Measurements from ENCODE around the gene ST3GAL4.

ST3GAL4 gene

DNA sequence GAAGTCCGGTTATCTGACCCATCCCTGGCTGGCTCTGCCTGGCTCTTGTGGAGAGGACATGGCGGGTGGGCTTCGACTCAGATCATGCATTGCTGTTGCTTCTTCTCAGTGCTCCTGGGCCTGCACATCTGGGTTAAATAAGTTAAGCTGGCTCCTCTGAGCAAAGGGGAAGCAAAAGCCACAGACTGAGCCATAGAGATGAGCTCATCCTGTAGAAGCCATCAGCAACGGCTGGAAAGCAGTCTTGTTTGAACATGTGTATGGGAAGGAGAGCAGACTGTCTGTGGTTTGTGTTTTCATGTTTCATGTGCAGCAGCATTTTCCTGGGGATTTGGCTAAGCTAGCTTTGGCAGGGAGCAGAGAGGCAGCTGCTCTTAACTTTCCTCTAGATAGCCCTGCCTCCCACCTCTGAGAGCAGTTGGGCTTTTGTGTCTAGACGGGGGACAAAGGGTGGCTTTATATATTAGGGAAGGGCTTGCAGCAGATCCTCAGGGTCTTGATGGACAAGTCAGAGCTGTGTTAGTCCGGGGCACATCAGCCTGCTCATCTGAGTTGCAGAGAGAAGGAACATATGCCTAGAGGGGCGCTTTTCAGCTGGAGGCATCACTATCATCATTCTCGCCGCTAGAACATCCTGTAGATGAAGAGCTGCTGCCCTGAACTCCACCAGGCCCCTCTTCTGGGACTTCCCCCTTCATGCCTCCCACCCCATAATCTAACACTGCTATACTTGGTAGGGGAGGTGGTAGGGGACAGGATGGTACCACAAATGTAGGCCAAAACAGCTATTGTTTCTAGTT, 36.7 kb upstream of the ST3GAL4 start:
- Mint-ChIP-seq H3K27me3 (no peaks in the 10 kb centered on the region), H3K9me3 (no peaks in the 10 kb centered on the region), H3K27ac (peak overlapping the region; percentile 91 to 94), H3K36me3 (ENCODE audit: insufficient read depth) (peaks cover 21% of the 10 kb centered on the region), H3K4me1 (ENCODE audit: low read depth in 2 of 2) (peaks cover 24 to 44% of the 10 kb centered on the region in 2 donors), H3K4me3 (peak overlapping the region; percentile 63 to 70)
- DNase-seq (peak in 1 of 3 experiments; percentile 21), ATAC-seq (replicated peaks) (peak; percentile 86)

DNA sequence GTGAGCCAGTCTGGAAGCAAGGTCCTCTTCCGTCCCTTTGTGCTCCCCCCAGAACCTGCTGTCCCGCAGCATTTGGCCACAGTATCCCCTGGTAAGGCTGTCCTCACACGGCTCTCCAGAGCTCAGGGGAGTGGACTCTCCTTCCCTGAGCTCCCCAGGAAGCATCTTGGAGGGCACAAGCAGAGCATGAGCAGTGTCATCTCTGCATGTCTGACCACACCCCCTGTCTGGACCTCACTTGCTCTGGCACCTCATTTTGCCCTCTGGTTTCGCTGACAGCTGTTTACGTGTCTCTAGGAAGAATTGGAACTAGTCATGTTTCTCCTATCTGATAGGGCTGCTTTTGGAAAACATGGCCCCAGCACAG, 36.1 kb upstream of the ST3GAL4 start:
- Mint-ChIP-seq H3K27ac (peak overlapping the region; percentile 91 to 94), H3K9me3 (no peaks in the 10 kb centered on the region), H3K27me3 (no peaks in the 10 kb centered on the region), H3K4me1 (ENCODE audit: low read depth in 2 of 2) (peaks cover 24 to 40% of the 10 kb centered on the region in 2 donors), H3K4me3 (peak overlapping the region in 1 of 2 donors; percentile 70), H3K36me3 (ENCODE audit: insufficient read depth) (peaks cover 21% of the 10 kb centered on the region)
- DNase-seq (no peak), ATAC-seq (replicated peaks) (no peak)

DNA sequence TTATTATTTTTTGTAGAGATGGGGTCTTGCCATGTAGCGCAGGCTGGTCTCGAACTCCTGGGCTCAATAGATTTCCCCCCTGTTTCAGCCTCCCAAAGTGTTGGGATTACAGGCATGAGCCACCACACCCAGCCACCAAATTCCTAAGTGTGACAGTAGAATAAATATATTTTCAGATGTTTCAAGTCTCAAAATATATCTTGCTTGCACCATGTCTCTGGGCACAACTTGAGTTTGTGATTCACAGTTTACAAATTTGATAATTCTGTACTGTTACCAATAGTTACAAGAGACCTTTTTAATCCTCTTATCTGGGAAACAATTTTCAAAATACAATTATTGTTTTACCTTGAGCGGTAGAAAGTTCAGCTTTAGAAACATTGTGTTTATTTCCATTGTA, 32.5 kb upstream of the ST3GAL4 start:
- no peak overlapping the region for H3K4me3 Mint-ChIP-seq
- DNase-seq (no peak), ATAC-seq (replicated peaks) (no peak)
- no peak overlapping the region for H3K27ac Mint-ChIP-seq
- H3K9me3 Mint-ChIP-seq = no peaks in the 10 kb centered on the region
- peaks cover 10% of the 10 kb centered on the region for H3K36me3 Mint-ChIP-seq (ENCODE audit: insufficient read depth)
- no peaks in the 10 kb centered on the region for H3K27me3 Mint-ChIP-seq
- H3K4me1 Mint-ChIP-seq (ENCODE audit: low read depth in 2 of 2) = peaks cover 21 to 41% of the 10 kb centered on the region in 2 donors

DNA sequence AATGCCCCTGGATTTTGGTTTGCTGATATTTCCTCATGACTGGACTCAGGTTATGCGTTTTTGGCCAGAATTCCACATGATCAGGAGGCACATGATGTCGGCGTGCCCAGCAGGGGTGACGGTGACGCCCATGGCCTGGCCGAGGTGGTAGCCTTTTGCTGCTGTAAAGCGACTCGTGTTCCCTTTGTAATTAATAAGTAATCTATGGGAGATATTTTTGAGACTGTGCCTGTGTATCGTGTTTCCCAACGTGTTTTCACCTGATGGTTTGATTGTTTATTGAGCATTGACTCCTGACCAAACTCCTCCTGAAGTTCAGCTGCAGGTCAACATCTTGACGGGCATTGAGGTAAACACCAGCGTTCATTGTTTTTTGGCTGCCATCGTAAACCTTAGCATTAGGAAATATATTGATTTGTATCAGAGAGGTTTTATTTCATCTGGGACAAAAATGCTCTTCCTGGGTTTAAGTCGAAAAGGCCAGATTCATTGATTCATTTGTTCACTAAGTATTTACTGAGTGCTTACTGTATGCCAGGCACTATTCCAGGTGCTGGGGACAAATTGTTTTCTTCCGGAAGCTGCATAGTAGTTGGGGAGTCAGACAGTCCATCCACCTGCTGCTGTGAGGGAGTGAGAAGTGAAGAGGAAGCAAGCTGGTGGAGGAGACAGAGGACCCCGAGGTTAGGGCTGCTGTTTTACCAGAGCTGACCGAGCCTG, 28.0 kb upstream of the ST3GAL4 start:
- peaks cover 17% of the 10 kb centered on the region for H3K36me3 Mint-ChIP-seq (ENCODE audit: insufficient read depth)
- ATAC-seq (replicated peaks) (no peak), DNase-seq (no peak)
- H3K27ac Mint-ChIP-seq = peak overlapping the region; percentile 70 to 90
- H3K4me3 Mint-ChIP-seq = peak overlapping the region; percentile 29 to 56
- H3K9me3 Mint-ChIP-seq = no peaks in the 10 kb centered on the region
- no peaks in the 10 kb centered on the region for H3K27me3 Mint-ChIP-seq
- H3K4me1 Mint-ChIP-seq (ENCODE audit: low read depth in 2 of 2) = peaks cover 35% of the 10 kb centered on the region in 2 donors

DNA sequence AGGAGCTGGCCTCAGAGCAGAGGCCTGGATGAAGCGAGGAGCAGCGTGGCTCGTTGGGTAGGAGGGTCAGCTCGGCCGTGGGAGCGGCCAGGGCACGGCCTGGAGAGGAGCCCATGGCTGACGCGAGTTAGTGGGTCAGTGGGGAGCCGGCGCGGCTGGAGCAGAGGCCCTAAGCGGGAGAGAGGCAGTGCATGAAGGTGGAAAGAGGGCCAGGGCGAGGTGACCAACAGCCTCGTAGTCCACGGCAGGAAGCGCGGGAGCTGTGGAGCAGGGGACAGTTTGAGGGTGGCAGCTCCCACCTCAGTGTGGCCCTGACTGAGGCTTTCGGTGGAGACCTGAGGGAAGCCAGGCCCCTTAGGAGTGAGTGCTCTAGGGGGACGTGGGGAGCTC, 27.5 kb upstream of the ST3GAL4 start:
- Mint-ChIP-seq H3K9me3 (no peaks in the 10 kb centered on the region), H3K4me1 (ENCODE audit: low read depth in 2 of 2) (peaks cover 39 to 40% of the 10 kb centered on the region in 2 donors), H3K4me3 (peak overlapping the region in 1 of 2 donors; percentile 29), H3K27ac (peak overlapping the region; percentile 70 to 90), H3K27me3 (no peaks in the 10 kb centered on the region), H3K36me3 (ENCODE audit: insufficient read depth) (peaks cover 19% of the 10 kb centered on the region)
- DNase-seq (no peak), ATAC-seq (replicated peaks) (no peak)

DNA sequence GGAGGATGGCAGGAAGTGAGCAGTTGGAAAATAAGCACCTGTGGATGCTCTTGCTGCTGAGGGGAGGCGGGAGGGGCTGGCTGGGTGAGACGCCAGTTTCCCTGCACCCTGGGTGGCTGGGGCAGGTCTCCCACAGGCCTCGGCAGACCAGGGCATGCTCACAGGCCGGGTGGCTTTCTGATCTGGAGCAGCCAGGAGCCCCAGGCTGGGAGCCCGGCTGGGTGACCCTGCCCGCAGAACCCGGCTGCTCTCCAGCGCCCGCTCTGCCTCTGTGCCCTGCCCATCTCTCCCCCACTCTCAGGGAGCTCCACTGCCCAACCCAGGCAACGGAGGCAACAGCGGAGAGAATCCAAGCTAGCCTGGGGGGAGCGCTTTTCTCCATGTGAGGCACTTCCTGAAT, 27.0 kb upstream of the ST3GAL4 start:
- peak overlapping the region; percentile 79 to 90 for H3K27ac Mint-ChIP-seq

DNA sequence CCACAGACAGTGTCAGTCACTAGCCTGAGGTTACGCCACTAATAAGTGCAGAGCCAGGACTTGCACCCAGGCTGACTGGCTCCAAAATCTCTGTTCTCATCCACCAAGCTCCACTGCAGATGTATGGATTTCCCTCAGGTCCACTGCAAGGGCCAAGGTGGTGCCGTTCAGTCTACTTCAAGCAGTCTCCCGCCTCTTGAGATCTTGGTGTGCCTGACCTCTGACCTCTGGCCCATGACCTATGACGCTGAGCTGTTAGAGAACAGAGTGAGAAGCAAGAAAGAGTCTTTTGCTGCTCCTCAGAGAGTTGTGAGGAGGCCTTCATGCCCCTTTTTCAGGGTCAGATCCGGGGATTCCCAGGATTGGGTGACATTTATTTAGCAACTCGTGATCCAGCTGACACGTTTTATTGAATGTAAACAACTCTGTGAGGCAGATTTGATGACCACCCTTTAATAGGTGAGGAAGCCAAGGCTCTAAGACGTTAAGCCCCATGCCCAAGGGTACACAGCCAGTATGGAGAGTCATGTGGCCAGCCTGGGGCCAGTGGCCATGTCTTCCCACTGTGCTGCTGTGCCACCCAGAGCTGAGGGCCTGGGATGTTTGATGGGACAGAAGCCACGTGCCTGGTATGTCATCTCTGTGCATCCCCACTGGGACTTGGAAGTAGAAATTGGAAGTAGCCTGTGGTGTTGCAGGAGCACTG, 26.4 kb upstream of the ST3GAL4 start:
- no peak for ATAC-seq (replicated peaks)
- Mint-ChIP-seq H3K36me3 (ENCODE audit: insufficient read depth) (peaks cover 15% of the 10 kb centered on the region), H3K27me3 (no peaks in the 10 kb centered on the region), H3K9me3 (no peaks in the 10 kb centered on the region), H3K27ac (peak overlapping the region; percentile 79 to 90), H3K4me3 (peak overlapping the region; percentile 32 to 50), H3K4me1 (ENCODE audit: low read depth in 2 of 2) (peaks cover 48 to 49% of the 10 kb centered on the region in 2 donors)
- no peak for DNase-seq

More for the DNA sequence above, 27.0 kb upstream of the ST3GAL4 start:
- H3K4me1 Mint-ChIP-seq (ENCODE audit: low read depth in 2 of 2) = peaks cover 44% of the 10 kb centered on the region in 2 donors
- H3K4me3 Mint-ChIP-seq = no peak overlapping the region
- no peaks in the 10 kb centered on the region for H3K9me3 Mint-ChIP-seq
- ATAC-seq (replicated peaks) (no peak), DNase-seq (no peak)
- peaks cover 18% of the 10 kb centered on the region for H3K36me3 Mint-ChIP-seq (ENCODE audit: insufficient read depth)
- H3K27me3 Mint-ChIP-seq = no peaks in the 10 kb centered on the region

DNA sequence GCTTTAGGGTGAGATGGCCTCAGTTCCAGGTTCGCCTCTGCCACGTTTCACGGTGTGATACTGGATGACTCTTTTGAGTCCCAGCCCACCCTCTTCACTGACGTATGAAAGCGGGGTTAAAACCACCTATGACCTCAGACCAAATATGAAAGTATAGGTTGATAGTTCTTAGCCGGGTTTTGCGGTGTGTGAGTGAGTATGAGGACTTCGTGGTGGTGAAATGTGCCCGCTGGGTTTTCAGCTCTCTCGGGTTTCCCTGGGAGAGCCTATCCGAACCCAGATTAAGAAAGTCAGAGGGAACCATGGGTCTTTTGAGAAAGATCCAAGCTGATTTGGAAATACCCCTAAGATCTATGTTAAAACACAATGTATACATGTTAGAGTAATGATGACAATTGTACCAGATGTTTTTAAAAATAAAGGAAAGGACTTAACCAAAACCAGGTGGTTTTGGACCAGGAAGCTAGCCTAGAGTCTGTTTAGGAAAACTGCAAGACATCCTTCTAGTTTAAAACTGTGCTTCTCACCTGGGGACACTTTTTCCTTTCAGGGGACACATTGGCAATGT, 25.8 kb upstream of the ST3GAL4 start:
- H3K4me3 Mint-ChIP-seq = peak overlapping the region; percentile 32 to 50
- peak overlapping the region; percentile 79 to 90 for H3K27ac Mint-ChIP-seq
- H3K9me3 Mint-ChIP-seq = no peaks in the 10 kb centered on the region
- ATAC-seq (replicated peaks) = peak; percentile 76
- DNase-seq = peak; percentile 33 to 58 (median 51)
- H3K27me3 Mint-ChIP-seq = no peaks in the 10 kb centered on the region
- peaks cover 15% of the 10 kb centered on the region for H3K36me3 Mint-ChIP-seq (ENCODE audit: insufficient read depth)
- peaks cover 49% of the 10 kb centered on the region in 2 donors for H3K4me1 Mint-ChIP-seq (ENCODE audit: low read depth in 2 of 2)

DNA sequence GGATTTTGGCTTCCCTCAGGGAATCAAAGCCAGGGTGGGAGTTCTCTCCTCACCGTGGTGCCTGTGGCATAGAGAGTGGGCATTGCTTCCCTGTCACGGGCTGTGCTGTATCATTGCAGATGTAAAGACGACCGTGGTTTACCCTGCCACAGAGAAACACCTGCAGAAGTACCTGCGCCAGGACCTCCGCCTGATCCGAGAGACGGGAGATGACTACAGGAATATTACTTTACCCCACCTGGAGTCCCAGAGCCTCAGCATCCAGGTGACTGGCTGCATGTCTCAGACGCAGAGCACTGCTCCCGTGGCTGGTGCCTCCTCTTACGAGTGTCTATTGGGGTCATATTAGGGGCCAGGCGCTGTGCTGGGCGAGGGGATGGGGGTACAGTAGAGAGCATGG, 24.2 kb upstream of the ST3GAL4 start:
- ATAC-seq (replicated peaks) = no peak
- no peak for DNase-seq
- Mint-ChIP-seq H3K4me1 (ENCODE audit: low read depth in 2 of 2) (peaks cover 47 to 55% of the 10 kb centered on the region in 2 donors), H3K9me3 (no peaks in the 10 kb centered on the region), H3K27me3 (no peaks in the 10 kb centered on the region), H3K36me3 (ENCODE audit: insufficient read depth) (peaks cover 17% of the 10 kb centered on the region), H3K27ac (peak overlapping the region; percentile 68 to 90), H3K4me3 (peak overlapping the region in 1 of 2 donors; percentile 66)

DNA sequence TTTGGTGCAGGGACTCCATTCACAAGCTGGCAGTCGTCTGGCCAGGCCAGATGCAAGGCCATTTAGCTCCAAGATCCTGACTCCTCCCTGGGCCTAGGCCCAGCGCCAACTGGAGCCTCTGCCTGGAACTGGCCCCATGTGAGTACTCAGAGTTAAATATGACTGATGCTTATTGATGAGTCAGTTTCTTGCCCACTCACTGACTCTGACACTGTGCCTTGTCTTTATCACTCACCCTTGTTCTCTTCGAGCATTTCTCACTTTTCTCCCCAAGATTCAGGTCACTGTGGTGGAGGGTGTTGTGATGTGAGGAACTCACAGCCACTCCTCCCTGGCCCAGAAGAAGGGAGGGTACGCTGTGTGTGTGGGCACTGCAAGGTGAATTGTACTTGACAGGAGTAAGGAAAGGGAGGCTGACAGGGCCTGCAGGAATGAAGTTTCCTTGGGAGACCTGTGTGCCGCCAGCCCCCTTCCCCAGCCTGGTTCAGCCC, 23.2 kb upstream of the ST3GAL4 start:
- ATAC-seq (replicated peaks) (peak; percentile 84), DNase-seq (peak; percentile 25 to 53 (median 48))
- Mint-ChIP-seq H3K36me3 (ENCODE audit: insufficient read depth) (peaks cover 18% of the 10 kb centered on the region), H3K27me3 (no peaks in the 10 kb centered on the region), H3K27ac (peak overlapping the region; percentile 26 to 90), H3K9me3 (no peaks in the 10 kb centered on the region), H3K4me3 (peak overlapping the region; percentile 6 to 66), H3K4me1 (ENCODE audit: low read depth in 2 of 2) (peaks cover 47 to 58% of the 10 kb centered on the region in 2 donors)

DNA sequence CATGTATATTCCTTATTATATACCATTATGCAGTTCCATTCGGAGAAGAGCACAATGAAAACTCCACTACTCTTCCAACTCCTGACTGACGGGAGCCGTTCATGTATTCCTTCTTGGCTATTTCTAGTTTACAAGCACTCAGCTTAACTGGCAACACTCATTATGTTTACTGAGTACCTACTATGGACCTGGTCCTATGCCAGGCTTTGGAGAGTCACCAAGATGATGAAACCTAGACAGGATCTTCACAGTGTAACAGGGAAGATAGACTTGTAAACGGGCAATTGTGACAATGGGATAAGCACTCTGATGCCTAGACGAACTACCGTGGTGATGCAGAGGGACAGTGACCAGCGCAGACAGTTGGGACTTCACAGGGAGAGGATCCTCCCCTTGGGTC, 22.3 kb upstream of the ST3GAL4 start:
- Mint-ChIP-seq H3K9me3 (no peaks in the 10 kb centered on the region), H3K36me3 (ENCODE audit: insufficient read depth) (peaks cover 24% of the 10 kb centered on the region), H3K27ac (peak overlapping the region; percentile 26 to 90)

DNA sequence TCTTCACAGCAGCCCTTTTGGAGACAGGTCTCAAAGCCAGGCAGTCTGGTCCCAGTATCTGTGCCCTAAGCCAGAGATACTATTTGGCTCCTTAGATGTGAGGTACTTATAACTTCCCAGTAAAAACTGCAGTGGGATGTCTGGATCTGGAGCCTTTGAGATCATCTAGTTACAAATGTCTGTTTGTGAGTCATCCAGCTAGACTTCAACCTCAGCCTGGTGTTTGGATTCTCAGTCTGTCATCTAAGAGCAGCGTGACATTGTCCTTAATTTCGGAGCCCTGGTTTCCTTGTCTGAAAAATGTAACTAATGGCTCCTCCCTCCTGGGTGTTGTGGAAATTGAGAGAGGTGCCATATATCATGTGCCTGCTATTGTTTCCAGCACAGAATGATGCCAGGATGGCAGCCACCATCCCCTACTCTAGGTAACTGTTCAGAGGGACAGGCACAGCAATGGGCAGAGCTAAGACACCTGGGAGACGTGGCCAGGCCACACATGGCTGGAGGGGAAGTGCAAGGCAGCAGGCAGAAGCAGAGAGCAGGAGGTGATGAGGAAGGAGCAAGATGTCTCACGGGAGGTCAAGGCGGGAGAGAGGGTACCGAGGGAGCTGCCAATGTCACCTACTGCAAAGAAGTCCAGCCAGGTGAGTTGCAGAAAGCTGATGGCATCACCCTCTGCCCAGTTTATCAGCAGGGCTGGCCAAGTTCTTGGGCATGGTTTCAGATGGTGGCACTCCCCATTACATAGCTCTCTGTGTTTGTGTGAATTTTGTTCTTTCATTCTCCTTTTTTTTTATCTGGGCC, 20.6 kb upstream of the ST3GAL4 start:
- Mint-ChIP-seq H3K9me3 (no peaks in the 10 kb centered on the region), H3K4me1 (ENCODE audit: low read depth in 2 of 2) (peaks cover 26 to 41% of the 10 kb centered on the region in 2 donors), H3K4me3 (no peak overlapping the region), H3K27ac (peak overlapping the region; percentile 85 to 88), H3K36me3 (ENCODE audit: insufficient read depth) (peaks cover 25% of the 10 kb centered on the region), H3K27me3 (no peaks in the 10 kb centered on the region)
- ATAC-seq (replicated peaks) (no peak), DNase-seq (no peak)

More for the DNA sequence above, 22.3 kb upstream of the ST3GAL4 start:
- peaks cover 41 to 53% of the 10 kb centered on the region in 2 donors for H3K4me1 Mint-ChIP-seq (ENCODE audit: low read depth in 2 of 2)
- no peak for DNase-seq
- no peak for ATAC-seq (replicated peaks)
- no peak overlapping the region for H3K4me3 Mint-ChIP-seq
- no peaks in the 10 kb centered on the region for H3K27me3 Mint-ChIP-seq
